H9 (cell line): ENCODE results near the gene COL4A2. TPM values are rescaled to one million over a fixed set of nuclear protein-coding genes. Genes with fewer than 3 reads are reported as not detected.

ENCODE experiments used
- DNase-seq: peaks from one replicate; pipeline ENCODE4 v3.0.0-alpha.2; 2017
- H2AFZ ChIP-seq: one replicate; pipeline ENCODE4 v1.6.1; 2013; ENCODE audit warnings: mild to moderate bottlenecking, low read length, control low read depth, moderate library complexity
- H2AK5ac ChIP-seq: 2 replicates; pipeline ENCODE4 v1.6.1; 2013; ENCODE audit warnings: low read length, control low read depth, mixed read lengths; ENCODE audit not compliant: insufficient read length
- H2BK120ac ChIP-seq: one replicate; pipeline ENCODE4 v1.6.1; 2013; ENCODE audit warnings: low read depth, mild to moderate bottlenecking, low read length, control low read depth, inconsistent platforms; ENCODE audit not compliant: poor library complexity, severe bottlenecking
- H2BK12ac ChIP-seq: 2 replicates; pipeline ENCODE4 v1.6.1; 2013; ENCODE audit warnings: low read length, control low read depth, mixed read lengths, low read depth; ENCODE audit not compliant: insufficient read length
- H2BK15ac ChIP-seq: 2 replicates; pipeline ENCODE4 v1.6.1; 2013; ENCODE audit warnings: low read depth, low read length, control low read depth
- H2BK20ac ChIP-seq: one replicate; pipeline ENCODE4 v1.6.1; 2013; ENCODE audit warnings: low read depth, mild to moderate bottlenecking, low read length, control low read depth, inconsistent platforms; ENCODE audit not compliant: poor library complexity, severe bottlenecking
- H2BK5ac ChIP-seq: 2 replicates; pipeline ENCODE4 v1.6.1; 2013; ENCODE audit warnings: low read length, control low read depth, mixed read lengths; ENCODE audit not compliant: insufficient read length
- H3K14ac ChIP-seq: 2 replicates; pipeline ENCODE4 v1.6.1; 2013; ENCODE audit warnings: low read length, control low read depth; ENCODE audit not compliant: insufficient read depth
- H3K18ac ChIP-seq: 2 replicates; pipeline ENCODE4 v1.6.1; 2013; ENCODE audit warnings: low read depth, mild to moderate bottlenecking, mixed read lengths, low read length, control low read depth; ENCODE audit not compliant: insufficient read length
- H3K23ac ChIP-seq: 2 replicates; pipeline ENCODE4 v1.6.1; 2013; ENCODE audit warnings: low read length, control low read depth, mixed read lengths, low read depth; ENCODE audit not compliant: insufficient read length
- H3K23me2 ChIP-seq: 2 replicates; pipeline ENCODE4 v1.6.1; 2013; ENCODE audit warnings: low read depth, mild to moderate bottlenecking, mixed read lengths, low read length, control low read depth; ENCODE audit not compliant: insufficient read length, poor library complexity, severe bottlenecking
- H3K27ac ChIP-seq: 2 replicates; pipeline ENCODE4 v1.5.1; 2013; ENCODE audit warnings: low read length, control low read depth, mixed read lengths, low read depth; ENCODE audit not compliant: insufficient read length
- H3K27me3 ChIP-seq: 2 replicates; pipeline ENCODE4 v1.6.1; 2013; ENCODE audit warnings: low read length, control low read depth, inconsistent platforms; ENCODE audit not compliant: insufficient read depth
- H3K4ac ChIP-seq: 2 replicates; pipeline ENCODE4 v1.6.1; 2013; ENCODE audit warnings: low read depth, mild to moderate bottlenecking, control low read depth, inconsistent platforms, low read length, moderate library complexity
- H3K4me1 ChIP-seq: 2 replicates; pipeline ENCODE4 v1.6.1; 2013; ENCODE audit warnings: low read length, control low read depth, inconsistent platforms; ENCODE audit not compliant: insufficient read depth
- H3K4me2 ChIP-seq: 2 replicates; pipeline ENCODE4 v1.6.1; 2013; ENCODE audit warnings: low read length, control low read depth, mixed read lengths; ENCODE audit not compliant: insufficient read length, insufficient read depth
- H3K56ac ChIP-seq: 2 replicates; pipeline ENCODE4 v1.6.1; 2013; ENCODE audit warnings: low read depth, mild to moderate bottlenecking, mixed read lengths, low read length, control low read depth; ENCODE audit not compliant: insufficient read length
- H3K79me1 ChIP-seq: 2 replicates; pipeline ENCODE4 v1.6.1; 2013; ENCODE audit warnings: low read depth, mild to moderate bottlenecking, moderate library complexity, low read length, control low read depth, inconsistent platforms; ENCODE audit not compliant: insufficient read depth, poor library complexity, severe bottlenecking
- H3K79me2 ChIP-seq: 2 replicates; pipeline ENCODE4 v1.6.1; 2013; ENCODE audit warnings: low read length, control low read depth, inconsistent platforms; ENCODE audit not compliant: insufficient read depth
- H3K9ac ChIP-seq: 2 replicates; pipeline ENCODE4 v1.6.1; 2013; ENCODE audit warnings: low read length, control low read depth, mixed read lengths; ENCODE audit not compliant: insufficient read length; ENCODE audit errors: extremely low read depth
- H3K9me3 ChIP-seq: one replicate; pipeline ENCODE4 v1.6.1; 2013; ENCODE audit warnings: low read depth, low read length, inconsistent platforms; ENCODE audit not compliant: control insufficient read depth
- H3T11ph ChIP-seq: one replicate; pipeline ENCODE4 v1.6.1; 2013; ENCODE audit warnings: mild to moderate bottlenecking, low read length, control low read depth, inconsistent platforms
- H4K20me1 ChIP-seq: one replicate; pipeline ENCODE4 v1.6.1; 2013; ENCODE audit not compliant: control insufficient read depth, insufficient read length, insufficient read depth
- H4K5ac ChIP-seq: 2 replicates; pipeline ENCODE4 v1.6.1; 2013; ENCODE audit warnings: low read depth, mild to moderate bottlenecking, mixed read lengths, low read length, control low read depth; ENCODE audit not compliant: insufficient read length
- H4K8ac ChIP-seq: replicated peaks from 2 replicates; pipeline ENCODE4 v1.6.1; 2013; ENCODE audit warnings: low read length, control low read depth, mixed read lengths, low read depth; ENCODE audit not compliant: insufficient read length
- H4K91ac ChIP-seq: 2 replicates; pipeline ENCODE4 v1.6.1; 2013; ENCODE audit warnings: low read depth, mild to moderate bottlenecking, moderate library complexity, mixed read lengths, low read length, control low read depth; ENCODE audit not compliant: insufficient read length
- H3K27ac Mint-ChIP-seq, 3 experiments: 2 replicates in 2 of 3; 3 replicates in 1 of 3; pipeline ENCODE4 v1.8.0; 2020 to 2021; ENCODE audit warnings: mixed read lengths in 3 of 3, mild to moderate bottlenecking in 1 of 3, moderate library complexity in 1 of 3
- H3K27me3 Mint-ChIP-seq: 2 replicates; pipeline ENCODE4 v1.8.0; 2021; ENCODE audit warnings: low read depth, mild to moderate bottlenecking, moderate library complexity, mixed read lengths
- H3K36me3 Mint-ChIP-seq, 3 experiments: 2 replicates in 2 of 3; 3 replicates in 1 of 3; pipeline ENCODE4 v1.8.0; 2020 to 2021; ENCODE audit warnings: low read depth in 3 of 3, mixed read lengths in 3 of 3; ENCODE audit not compliant: insufficient read depth in 1 of 3
- H3K4me1 Mint-ChIP-seq, 2 experiments: 2 replicates each; pipeline ENCODE4 v1.8.0; 2020; ENCODE audit warnings: mixed read lengths in 2 of 2
- H3K4me3 Mint-ChIP-seq, 2 experiments: 2 replicates in 1 of 2; 3 replicates in 1 of 2; pipeline ENCODE4 v1.8.0; 2020 to 2021; ENCODE audit warnings: mild to moderate bottlenecking in 2 of 2, mixed read lengths in 2 of 2, moderate library complexity in 1 of 2
- H3K9me3 Mint-ChIP-seq, 2 experiments: 2 replicates in 1 of 2; 3 replicates in 1 of 2; pipeline ENCODE4 v1.8.0; 2020; ENCODE audit warnings: mild to moderate bottlenecking in 2 of 2, mixed read lengths in 2 of 2, moderate library complexity in 1 of 2
- CTCF ChIP-seq: fragments of 200-600 bp; sonication (generic); conservative IDR thresholded peaks from 3 replicates; pipeline ENCODE4 v1.8.0; 2021; ENCODE audit warnings: antibody characterized with exemption, mild to moderate bottlenecking
- WGBS: extraction: QIAGEN DNeasy Blood & Tissue Kit; methylation state at CpG from one replicate; pipeline ENCODE4 v1.1.7; 2013; ENCODE audit warnings: missing lambda C conversion rate, low lambda C conversion rate, mixed read lengths; ENCODE audit not compliant: insufficient read length; ENCODE audit errors: extremely low coverage; 5-methylcytosine and 5-hydroxymethylcytosine counted together
- total RNA-seq: library from RNA; stranded (reverse); gene quantifications from 2 replicates; pipeline ENCODE4 v1.2.1, GENCODE V29; 2021

COL4A2 gene
- total RNA-seq, 1 experiment from 2014 or later = 76.5 TPM

GRCh38 chr13:110456550-110456949 is 149.5 kb downstream of the COL4A2 start:
- WGBS = no CpG with 5 or more reads among the region's 18 CpGs
- Histone ChIP-seq H2BK12ac (no peak overlapping the region), H3K14ac (no peak overlapping the region), H3K4me1 (peaks cover 1% of the 10 kb centered on the region; the same call in 1 of the 2 replicates), H2AFZ (no peak overlapping the region), H3K4ac (no peak overlapping the region), H4K8ac (no peak overlapping the region), H4K91ac (no peak overlapping the region), H2BK20ac (no peak overlapping the region), H3K27ac (no peak overlapping the region), H3K27me3 (no peaks in the 10 kb centered on the region), H3K23me2 (no peaks in the 10 kb centered on the region), H3T11ph (no peak overlapping the region), H2BK15ac (no peak overlapping the region), H2BK5ac (no peak overlapping the region), H3K18ac (no peak overlapping the region), H3K9me3 (no peaks in the 10 kb centered on the region), H3K9ac (no peak overlapping the region), H3K79me2 (no peaks in the 10 kb centered on the region), H3K4me2 (no peak overlapping the region), H2BK120ac (no peak overlapping the region), H2AK5ac (no peak overlapping the region), H3K56ac (no peak overlapping the region), H3K23ac (no peak overlapping the region), H4K5ac (no peak overlapping the region), H3K79me1 (no peaks in the 10 kb centered on the region), H4K20me1 (no peaks in the 10 kb centered on the region)
- peaks cover 3 to 14% (median 4%) of the 10 kb centered on the region in 3 experiments; a peak in 3 of 7 replicates for H3K36me3 Mint-ChIP-seq
- DNase-seq = no peak
- no peaks in the 10 kb centered on the region; a peak in 1 of 5 replicates for H3K9me3 Mint-ChIP-seq
- H3K27me3 Mint-ChIP-seq = no peaks in the 10 kb centered on the region; the same call in 1 of the 2 replicates
- no peak overlapping the region for H3K4me3 Mint-ChIP-seq
- H3K4me1 Mint-ChIP-seq = peaks cover 37 to 40% of the 10 kb centered on the region in 2 experiments
- no peak for TF ChIP-seq CTCF
- H3K27ac Mint-ChIP-seq = no peak overlapping the region
